Esophagus (tissue), 2 donors: ENCODE data around the gene SELENOI. TPM values are rescaled to one million over a fixed set of nuclear protein-coding genes. Genes with fewer than 3 reads are reported as not detected.

ENCODE experiments used
- H3K27ac ChIP-seq, 2 donors: one replicate each; pipeline ENCODE4 v1.5.1; 2013; ENCODE audit warnings: low read depth in 2 of 2, mild to moderate bottlenecking in 2 of 2, inconsistent platforms in 1 of 2, low read length in 1 of 2, moderate library complexity in 1 of 2
- H3K27me3 ChIP-seq, 2 donors: one replicate each; pipeline ENCODE4 v1.6.1; 2013; ENCODE audit warnings: low read length in 2 of 2, control low read depth in 1 of 2, mild to moderate bottlenecking in 1 of 2; ENCODE audit not compliant: insufficient read depth in 2 of 2, control insufficient read depth in 1 of 2
- H3K36me3 ChIP-seq, 2 donors: one replicate each; pipeline ENCODE4 v1.6.1; 2013; ENCODE audit warnings: low read length in 1 of 2; ENCODE audit not compliant: control insufficient read depth in 2 of 2, insufficient read depth in 2 of 2
- H3K4me1 ChIP-seq, 2 donors: one replicate each; pipeline ENCODE4 v1.6.1; 2013; ENCODE audit warnings: low read length in 1 of 2; ENCODE audit not compliant: control insufficient read depth in 2 of 2, insufficient read depth in 2 of 2
- H3K4me3 ChIP-seq, 2 donors: one replicate each; pipeline ENCODE4 v1.5.1; 2013; ENCODE audit warnings: low read length in 2 of 2, mild to moderate bottlenecking in 2 of 2, low read depth in 1 of 2, moderate library complexity in 1 of 2
- H3K9me3 ChIP-seq, 2 donors: one replicate each; pipeline ENCODE4 v1.6.1; 2013; ENCODE audit warnings: mild to moderate bottlenecking in 2 of 2, low read depth in 1 of 2, low read length in 1 of 2, moderate library complexity in 1 of 2; ENCODE audit not compliant: control insufficient read depth in 2 of 2, insufficient read depth in 1 of 2
- WGBS, 2 donors: extraction: QIAGEN DNeasy Blood & Tissue Kit; methylation state at CpG; one replicate each; pipeline ENCODE4 v1.1.7; 2013; 5-methylcytosine and 5-hydroxymethylcytosine counted together
- polyA plus RNA-seq, 2 donors: library from polyadenylated mRNA; stranded (reverse); fragments of 200-250 nt; gene quantifications; one replicate each; pipeline ENCODE4 v1.2.3, GENCODE V29; 2013
- donor health status: healthy with polysubstance abuse.
- donor health status: Bipolar disorder and iron deficiency.

The SELENOI gene
- polyA plus RNA-seq, 2 donors: 3.9 to 6.8 TPM

DNA sequence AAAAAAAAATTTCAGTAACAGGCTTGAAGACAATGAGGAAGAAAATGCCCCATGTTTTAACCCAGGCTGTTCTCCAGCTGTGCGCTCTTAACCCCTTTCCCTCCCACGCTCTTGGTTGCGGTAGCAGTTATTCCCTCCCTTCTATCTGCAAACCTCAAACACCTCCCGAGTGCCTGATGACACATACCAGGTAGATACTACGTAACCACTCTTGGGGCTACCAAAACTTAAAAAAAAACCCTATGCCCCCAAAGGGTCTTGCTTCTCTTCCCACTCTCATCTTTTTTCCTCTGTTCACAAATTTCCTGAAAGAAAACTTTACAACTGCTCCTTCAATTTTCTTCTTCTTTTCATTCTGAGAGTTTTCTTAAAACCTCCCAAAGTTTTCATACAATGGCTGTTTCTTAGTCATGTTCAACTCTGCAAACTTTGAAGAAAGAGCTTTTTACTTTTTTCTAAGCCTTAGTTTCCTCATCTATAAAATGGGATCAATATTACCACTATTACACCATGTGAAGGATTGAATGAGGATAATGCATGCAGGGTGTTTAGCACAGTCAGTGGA, 50.9 kb downstream of the SELENOI start:
- Histone ChIP-seq H3K36me3 (peaks cover 0 to 2% of the 10 kb centered on the region in 2 donors), H3K27me3 (no peaks in the 10 kb centered on the region), H3K27ac (no peak overlapping the region), H3K4me1 (peaks cover 3% of the 10 kb centered on the region in 2 donors), H3K9me3 (no peaks in the 10 kb centered on the region), H3K4me3 (no peak overlapping the region)
- 89 to 92% methylated on average over 5 of the region's 5 CpGs for WGBS, 2 donors

DNA sequence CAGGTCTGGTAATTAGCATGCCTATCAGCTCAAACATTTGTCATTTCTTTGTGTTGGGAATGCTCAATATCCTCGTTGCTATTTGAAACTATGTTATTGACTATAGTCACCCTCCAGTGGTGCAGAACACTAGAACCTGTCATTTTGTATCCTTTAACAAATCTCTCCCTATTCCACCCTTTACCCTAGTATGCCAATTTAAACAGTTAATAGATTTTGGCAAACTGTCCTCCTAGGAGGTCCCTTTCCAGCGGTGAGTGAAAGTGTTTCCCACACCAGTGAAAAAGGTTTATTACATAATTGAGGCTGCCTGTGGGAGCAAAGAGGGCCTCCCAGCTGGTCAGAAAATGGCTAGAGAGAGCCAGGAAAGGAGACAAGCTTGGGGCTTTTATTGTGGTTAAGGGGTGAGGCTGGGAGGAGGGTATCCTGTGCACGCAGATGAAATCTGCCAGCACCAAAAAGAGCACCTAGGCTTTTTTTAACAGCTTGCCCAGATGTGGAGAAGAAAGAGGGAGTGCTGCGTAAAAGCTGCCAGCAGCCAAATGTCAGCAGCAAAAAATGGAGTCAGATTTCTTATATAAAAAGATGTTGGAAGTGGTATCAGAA, 53.9 kb downstream of the SELENOI start:
- no peak overlapping the region for H3K27ac ChIP-seq
- H3K27me3 ChIP-seq: no peaks in the 10 kb centered on the region
- no peaks in the 10 kb centered on the region for H3K36me3 ChIP-seq
- no peaks in the 10 kb centered on the region for H3K9me3 ChIP-seq
- H3K4me3 ChIP-seq: no peak overlapping the region
- WGBS, 2 donors: 29 to 44% methylated on average over 4 of the region's 4 CpGs
- H3K4me1 ChIP-seq: peaks cover 3 to 4% of the 10 kb centered on the region in 2 donors

DNA sequence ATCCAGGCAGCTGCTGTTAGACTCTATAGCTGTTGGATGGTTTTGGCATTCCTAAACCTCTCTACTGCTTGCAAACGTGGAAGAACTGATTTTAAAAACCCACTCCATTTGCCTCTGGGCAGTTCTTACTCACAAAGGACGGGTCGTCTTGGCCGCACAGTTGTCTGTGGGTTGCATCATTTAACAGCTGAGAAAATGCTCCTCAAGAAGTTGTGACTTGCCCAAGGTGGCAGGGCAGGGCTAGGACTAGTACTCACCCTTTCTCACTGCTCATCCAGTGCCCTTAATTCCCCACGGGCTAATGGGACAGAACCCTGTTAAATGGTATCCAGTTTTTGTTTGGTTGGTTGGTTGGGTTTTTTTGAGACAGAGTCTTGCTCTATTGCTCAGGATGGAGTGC, 54.8 kb downstream of the SELENOI start:
- no peak overlapping the region for H3K4me3 ChIP-seq
- H3K9me3 ChIP-seq: no peaks in the 10 kb centered on the region
- 44 to 68% methylated on average over 5 of the region's 5 CpGs for WGBS, 2 donors
- H3K36me3 ChIP-seq: no peaks in the 10 kb centered on the region
- no peak overlapping the region for H3K27ac ChIP-seq
- no peaks in the 10 kb centered on the region for H3K27me3 ChIP-seq
- peaks cover 3 to 4% of the 10 kb centered on the region in 2 donors for H3K4me1 ChIP-seq

DNA sequence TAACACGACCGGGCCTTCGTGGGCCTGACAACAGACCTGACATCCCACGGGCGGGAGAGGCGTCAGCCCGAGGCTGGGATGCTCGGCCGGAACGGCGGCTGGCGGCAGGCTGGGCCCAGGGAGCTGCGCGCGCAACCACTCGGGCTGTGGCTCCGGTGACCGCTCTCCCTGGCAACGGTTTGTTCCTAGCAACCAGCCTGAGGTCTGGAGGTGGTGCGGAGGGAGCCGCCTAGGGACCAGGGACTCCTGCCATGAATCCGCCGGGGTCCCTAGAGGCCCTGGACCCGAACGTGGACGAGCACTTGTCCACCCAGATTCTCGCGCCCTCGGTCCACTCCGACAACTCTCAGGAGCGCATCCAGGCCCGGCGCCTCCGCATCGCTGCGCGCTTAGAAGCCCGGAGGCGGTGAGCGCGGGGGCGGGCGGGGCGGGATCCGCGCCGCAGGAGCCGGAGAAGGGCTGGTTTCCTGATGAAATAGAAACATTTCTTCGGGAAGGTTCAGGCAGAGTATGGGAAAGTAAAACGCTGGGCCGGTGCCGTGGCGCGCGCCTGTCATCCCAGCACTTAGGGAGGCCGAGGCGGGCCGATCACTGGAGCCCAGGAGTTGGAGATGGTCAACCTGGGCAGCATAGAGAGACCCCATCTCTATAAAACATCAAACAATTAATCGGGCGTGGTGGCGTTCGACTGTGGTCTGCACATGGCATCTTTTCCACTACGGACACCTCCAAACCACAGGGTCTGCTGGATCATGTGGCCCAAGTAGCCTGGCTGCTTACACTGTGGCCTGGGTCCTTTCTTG, 56.0 kb downstream of the SELENOI start, which contains the start of gene DRC1:
Gene DRC1, plus strand, starts transcription at position 182 of the 803 bp plus-strand sequence. Its CDS starts 70 bp downstream, at position 252.
- H3K4me3 ChIP-seq: peak within 1 kb of the TSS in 1 of 2 donors; percentile 16
- H3K27ac ChIP-seq: no peak within 1 kb of the TSS
- H3K27me3 ChIP-seq: no peaks in the 10 kb centered on the region
- peaks cover 3 to 4% of the 10 kb centered on the region in 2 donors for H3K4me1 ChIP-seq
- 16 to 17% methylated on average over 60 to 63 of the region's 63 CpGs for WGBS, 2 donors
- H3K9me3 ChIP-seq: no peaks in the 10 kb centered on the region
- H3K36me3 ChIP-seq: no peaks in the 10 kb centered on the region

DNA sequence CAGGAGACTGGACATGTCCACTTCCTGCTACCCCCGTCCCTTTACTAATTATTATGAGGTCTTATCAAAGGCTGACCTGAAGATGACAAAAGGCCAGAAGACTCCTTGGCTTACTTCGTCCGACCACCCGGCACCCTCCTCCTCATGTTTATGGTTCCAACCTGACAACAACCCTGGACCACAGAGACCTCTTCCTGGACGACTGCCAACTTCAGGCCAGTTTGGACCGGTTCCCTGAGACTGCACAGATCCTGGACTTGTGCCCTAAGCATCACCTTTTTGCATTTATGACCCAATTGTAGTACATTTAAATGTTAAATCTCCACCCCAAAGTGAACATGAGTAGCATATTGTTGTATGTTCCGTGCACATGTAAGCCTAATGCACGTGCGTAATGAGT, 61.6 kb downstream of the SELENOI start:
- Histone ChIP-seq H3K4me3 (no peak overlapping the region), H3K36me3 (no peaks in the 10 kb centered on the region), H3K27ac (no peak overlapping the region), H3K4me1 (peaks cover 0 to 3% of the 10 kb centered on the region in 2 donors), H3K9me3 (no peaks in the 10 kb centered on the region), H3K27me3 (no peaks in the 10 kb centered on the region)
- 67 to 72% methylated on average over 9 of the region's 9 CpGs for WGBS, 2 donors

DNA sequence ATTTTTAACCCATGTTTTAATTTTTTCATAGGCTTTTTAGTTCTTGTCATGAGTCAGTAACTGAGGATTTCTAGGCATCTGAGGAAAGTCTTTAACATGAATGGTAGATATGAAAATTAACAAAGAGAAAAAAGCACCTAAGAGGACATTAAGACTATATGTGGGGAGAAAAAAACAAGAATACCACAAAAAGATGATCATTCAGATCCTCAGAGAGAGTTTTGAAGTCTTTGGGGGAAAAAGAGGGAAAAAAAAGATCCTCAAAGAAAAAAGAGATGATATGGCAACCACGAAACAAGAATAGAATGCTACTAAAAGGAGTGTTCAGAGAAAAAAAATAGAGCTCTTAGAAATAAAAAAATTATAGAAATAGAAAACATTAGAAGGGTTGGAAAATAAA, 63.8 kb downstream of the SELENOI start:
- Histone ChIP-seq H3K9me3 (no peaks in the 10 kb centered on the region), H3K27me3 (no peaks in the 10 kb centered on the region), H3K4me1 (peaks cover 0 to 3% of the 10 kb centered on the region in 2 donors), H3K4me3 (no peak overlapping the region), H3K27ac (no peak overlapping the region), H3K36me3 (no peaks in the 10 kb centered on the region)
- WGBS, 2 donors: 83 to 88% methylated on average over 1 of the region's 1 CpG

DNA sequence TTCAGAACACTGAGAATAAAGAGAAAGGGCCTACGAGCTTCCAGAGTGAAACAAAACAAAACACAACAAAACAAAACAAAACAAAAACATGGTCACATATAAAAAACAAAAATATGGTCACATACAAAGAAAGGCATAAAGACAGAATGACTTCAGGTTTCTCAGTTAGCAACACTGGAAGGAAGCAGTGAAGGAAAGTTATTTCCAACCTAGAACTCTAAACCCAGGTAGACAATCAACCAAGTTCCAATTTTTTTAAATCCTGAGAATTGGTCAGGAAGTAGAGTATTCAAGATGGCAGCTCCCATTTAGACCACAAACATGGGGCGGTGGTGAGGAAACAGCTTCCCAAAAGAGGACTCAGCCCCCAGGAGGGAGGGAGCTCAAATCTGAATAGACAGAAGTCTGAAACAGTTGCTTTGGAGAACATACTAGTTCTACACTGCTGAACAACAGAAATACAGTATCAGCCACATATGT, 64.9 kb downstream of the SELENOI start:
- Histone ChIP-seq H3K27me3 (no peaks in the 10 kb centered on the region), H3K4me3 (no peak overlapping the region), H3K4me1 (peaks cover 0 to 3% of the 10 kb centered on the region in 2 donors), H3K36me3 (no peaks in the 10 kb centered on the region), H3K27ac (no peak overlapping the region), H3K9me3 (no peaks in the 10 kb centered on the region)
- WGBS, 2 donors: 89 to 92% methylated on average over 2 of the region's 2 CpGs

DNA sequence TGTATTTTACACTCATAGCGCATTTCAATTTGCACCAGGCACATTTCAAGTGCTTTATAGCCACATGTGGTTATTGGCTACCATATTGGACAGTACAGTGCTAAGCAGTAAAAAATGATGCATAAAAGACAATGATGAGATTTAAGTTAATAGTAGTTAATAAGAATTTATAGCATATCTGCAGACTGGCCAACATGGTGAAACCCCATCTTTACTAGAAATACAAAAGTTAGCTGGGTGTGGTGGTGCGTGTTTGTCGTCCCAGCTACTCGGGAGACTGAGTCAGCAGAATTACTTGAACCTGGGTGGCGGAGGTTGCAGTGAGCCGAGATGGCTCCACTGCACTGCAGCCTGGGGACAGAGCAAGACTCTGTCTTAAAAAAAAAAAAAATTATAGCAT, 65.5 kb downstream of the SELENOI start:
- peaks cover 0 to 3% of the 10 kb centered on the region in 2 donors for H3K4me1 ChIP-seq
- 93 to 96% methylated on average over 6 of the region's 6 CpGs for WGBS, 2 donors
- no peaks in the 10 kb centered on the region for H3K36me3 ChIP-seq
- no peaks in the 10 kb centered on the region for H3K27me3 ChIP-seq
- H3K27ac ChIP-seq: no peak overlapping the region
- H3K9me3 ChIP-seq: no peaks in the 10 kb centered on the region
- H3K4me3 ChIP-seq: no peak overlapping the region

DNA sequence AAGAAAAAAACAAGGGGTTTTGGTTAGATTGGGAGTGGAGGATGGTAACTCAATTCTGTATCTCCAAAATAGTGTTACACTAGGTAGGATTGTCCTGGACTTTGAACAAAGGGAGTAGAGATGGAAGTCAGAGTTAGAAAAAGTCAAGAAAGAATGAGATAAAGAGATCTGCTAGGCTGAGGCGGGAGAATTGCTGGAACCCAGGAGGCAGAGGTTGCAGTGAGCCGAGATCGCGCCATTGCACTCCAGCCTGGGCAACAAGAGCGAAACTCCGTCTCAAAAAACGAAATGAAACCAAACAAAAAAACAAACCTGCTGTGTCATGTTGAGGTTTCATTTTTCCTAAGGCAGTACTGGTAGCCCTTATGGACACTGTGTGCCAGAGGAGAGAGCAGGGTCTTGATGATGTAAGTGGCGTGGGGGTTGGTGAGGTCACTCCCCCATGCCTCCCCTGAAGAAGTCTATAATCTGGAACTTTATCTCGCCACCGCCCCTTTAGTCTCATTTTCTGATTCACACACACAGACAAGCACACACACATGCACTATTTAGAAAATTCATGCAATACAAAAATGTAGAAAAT, 66.2 kb downstream of the SELENOI start:
- H3K27me3 ChIP-seq: no peaks in the 10 kb centered on the region
- H3K4me1 ChIP-seq: peaks cover 0 to 3% of the 10 kb centered on the region in 2 donors
- no peak overlapping the region for H3K27ac ChIP-seq
- no peak overlapping the region for H3K4me3 ChIP-seq
- no peaks in the 10 kb centered on the region for H3K36me3 ChIP-seq
- WGBS, 2 donors: 56 to 62% methylated on average over 10 of the region's 10 CpGs
- no peaks in the 10 kb centered on the region for H3K9me3 ChIP-seq
